DND-41 (cell line): ENCODE data around the gene ARHGAP6.

Experiments
- EZH2 ChIP-seq: IDR thresholded peaks from 3 replicates; pipeline ENCODE4 v1.6.1; 2012; ENCODE audit warnings: borderline replicate concordance, low read depth, mild to moderate bottlenecking, moderate library complexity, low read length, inconsistent platforms; ENCODE audit not compliant: severe bottlenecking
- TF ChIP-seq, protein P1 (sequence below): IDR thresholded peaks from 2 replicates; pipeline ENCODE4 v1.5.1; 2012; ENCODE audit warnings: borderline replicate concordance, low read length, moderate library complexity, mild to moderate bottlenecking; ENCODE audit not compliant: poor library complexity, severe bottlenecking; ENCODE audit errors: extremely low read depth

DNA sequence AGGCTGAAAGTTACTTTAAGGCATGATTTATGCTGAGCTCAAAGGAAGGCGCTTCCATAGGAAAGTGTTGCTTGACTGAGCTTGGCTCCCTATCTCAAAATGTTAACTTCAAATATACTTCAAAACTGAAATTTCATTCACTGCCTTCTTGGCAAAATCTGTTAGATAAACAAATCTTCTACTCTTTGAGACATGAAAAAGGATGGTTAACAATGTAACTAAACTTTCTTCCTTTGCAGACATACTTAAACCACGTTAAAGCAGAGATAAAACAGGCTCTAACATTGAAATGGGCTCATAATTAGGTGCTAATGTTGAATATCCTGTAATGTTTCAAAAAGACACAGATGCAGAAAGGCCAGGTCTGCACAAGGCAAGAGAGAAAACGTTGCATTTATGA, 262.1 kb downstream of the ARHGAP6 start:
- TF ChIP-seq, protein P1, sequence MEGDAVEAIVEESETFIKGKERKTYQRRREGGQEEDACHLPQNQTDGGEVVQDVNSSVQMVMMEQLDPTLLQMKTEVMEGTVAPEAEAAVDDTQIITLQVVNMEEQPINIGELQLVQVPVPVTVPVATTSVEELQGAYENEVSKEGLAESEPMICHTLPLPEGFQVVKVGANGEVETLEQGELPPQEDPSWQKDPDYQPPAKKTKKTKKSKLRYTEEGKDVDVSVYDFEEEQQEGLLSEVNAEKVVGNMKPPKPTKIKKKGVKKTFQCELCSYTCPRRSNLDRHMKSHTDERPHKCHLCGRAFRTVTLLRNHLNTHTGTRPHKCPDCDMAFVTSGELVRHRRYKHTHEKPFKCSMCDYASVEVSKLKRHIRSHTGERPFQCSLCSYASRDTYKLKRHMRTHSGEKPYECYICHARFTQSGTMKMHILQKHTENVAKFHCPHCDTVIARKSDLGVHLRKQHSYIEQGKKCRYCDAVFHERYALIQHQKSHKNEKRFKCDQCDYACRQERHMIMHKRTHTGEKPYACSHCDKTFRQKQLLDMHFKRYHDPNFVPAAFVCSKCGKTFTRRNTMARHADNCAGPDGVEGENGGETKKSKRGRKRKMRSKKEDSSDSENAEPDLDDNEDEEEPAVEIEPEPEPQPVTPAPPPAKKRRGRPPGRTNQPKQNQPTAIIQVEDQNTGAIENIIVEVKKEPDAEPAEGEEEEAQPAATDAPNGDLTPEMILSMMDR = no peak
- no peak for TF ChIP-seq EZH2
